ENCODE results near the gene CEP128.
A peak's percentile ranks its signal among the peaks of the same experiment; 100 is the strongest.

The CEP128 gene

GRCh38 chr14:80941241-80942185 is at the start of gene CEP128:
CEP128 (minus strand) TSS chr14:80941738.
- peak; percentile 98 for DNase-seq (ENCODE audit: low read depth)
- TF ChIP-seq CTCF (IDR thresholded peaks at IDR 0.05; ENCODE audit: low read length, missing control alignments): no peak
- peak within 1 kb of the TSS; percentile 82 for H3K4me3 ChIP-seq (replicated peaks; ENCODE audit: low read depth, low read length)

- no peak for TF ChIP-seq CTCF (IDR thresholded peaks at IDR 0.05; ENCODE audit: low read length, missing control alignments)
- no peak for DNase-seq (ENCODE audit: low read depth)
- H3K4me3 ChIP-seq (replicated peaks; ENCODE audit: low read depth, low read length): no peak overlapping the region
Observed at GRCh38 chr14:80988735-80989429, 47.3 kb upstream of the CEP128 start.

- DNase-seq (ENCODE audit: low read depth): no peak
- TF ChIP-seq CTCF (IDR thresholded peaks at IDR 0.05; ENCODE audit: low read length, missing control alignments): no peak
- H3K4me3 ChIP-seq (replicated peaks; ENCODE audit: low read depth, low read length): no peak overlapping the region
Observed at GRCh38 chr14:80988192-80988591, 46.7 kb upstream of the CEP128 start.

GRCh38 chr14:80987235-80988032 is 45.9 kb upstream of the CEP128 start:
- peak; percentile 80 for DNase-seq (ENCODE audit: low read depth)
- no peak overlapping the region for H3K4me3 ChIP-seq (replicated peaks; ENCODE audit: low read depth, low read length)
- TF ChIP-seq CTCF (IDR thresholded peaks at IDR 0.05; ENCODE audit: low read length, missing control alignments): peak; percentile 99

GRCh38 chr14:80982711-80983110 is 41.2 kb upstream of the CEP128 start:
- DNase-seq (ENCODE audit: low read depth): no peak
- H3K4me3 ChIP-seq (replicated peaks; ENCODE audit: low read depth, low read length): no peak overlapping the region
- TF ChIP-seq CTCF (IDR thresholded peaks at IDR 0.05; ENCODE audit: low read length, missing control alignments): no peak

GRCh38 chr14:80981673-80982072 is 40.1 kb upstream of the CEP128 start:
- no peak for TF ChIP-seq CTCF (IDR thresholded peaks at IDR 0.05; ENCODE audit: low read length, missing control alignments)
- H3K4me3 ChIP-seq (replicated peaks; ENCODE audit: low read depth, low read length): no peak overlapping the region
- DNase-seq (ENCODE audit: low read depth): no peak
